Large intestine (tissue), 3 donors: ENCODE data around the gene ARHGAP24. TPM values are rescaled to one million over a fixed set of nuclear protein-coding genes. Genes with fewer than 3 reads are reported as not detected.
"Not testable (repeated sequence)": the region's sequence is repeated elsewhere in the genome, so short reads cannot be mapped to it uniquely, and the experiment has no call there.

ENCODE experiments used
- DNase-seq, 2 donors: peaks; one replicate each; pipeline versions ENCODE4 v3.0.0 to v3.0.0-alpha.2; 2013
- H3K27ac ChIP-seq: one replicate; pipeline ENCODE4 v1.5.1; 2013; ENCODE audit warnings: low read length
- H3K27me3 ChIP-seq: 2 replicates; pipeline ENCODE4 v1.6.1; 2013; ENCODE audit warnings: low read length; ENCODE audit not compliant: control insufficient read depth, insufficient read depth
- H3K36me3 ChIP-seq: 2 replicates; pipeline ENCODE4 v1.6.1; 2013; ENCODE audit warnings: low read length; ENCODE audit not compliant: control insufficient read depth, insufficient read depth
- H3K4me1 ChIP-seq: one replicate; pipeline ENCODE4 v1.6.1; 2013; ENCODE audit warnings: low read length; ENCODE audit not compliant: control insufficient read depth, insufficient read depth
- H3K4me3 ChIP-seq: one replicate; pipeline ENCODE4 v1.5.1; 2013; ENCODE audit warnings: low read length
- H3K9me3 ChIP-seq: one replicate; pipeline ENCODE4 v1.6.1; 2013; ENCODE audit warnings: mild to moderate bottlenecking, low read depth, low read length, moderate library complexity; ENCODE audit not compliant: control insufficient read depth
- WGBS: methylation state at CpG from one replicate; pipeline ENCODE4 v1.1.5; 2013; ENCODE audit warnings: low lambda C conversion rate; ENCODE audit not compliant: insufficient coverage; 5-methylcytosine and 5-hydroxymethylcytosine counted together
- polyA plus RNA-seq: library from polyadenylated mRNA; unstranded; fragments of 120-200 nt; gene quantifications from one replicate; pipeline ENCODE4 v1.2.1, GENCODE V29; 2013

ARHGAP24 gene
- polyA plus RNA-seq, 1 donor = 6.7 TPM

DNA sequence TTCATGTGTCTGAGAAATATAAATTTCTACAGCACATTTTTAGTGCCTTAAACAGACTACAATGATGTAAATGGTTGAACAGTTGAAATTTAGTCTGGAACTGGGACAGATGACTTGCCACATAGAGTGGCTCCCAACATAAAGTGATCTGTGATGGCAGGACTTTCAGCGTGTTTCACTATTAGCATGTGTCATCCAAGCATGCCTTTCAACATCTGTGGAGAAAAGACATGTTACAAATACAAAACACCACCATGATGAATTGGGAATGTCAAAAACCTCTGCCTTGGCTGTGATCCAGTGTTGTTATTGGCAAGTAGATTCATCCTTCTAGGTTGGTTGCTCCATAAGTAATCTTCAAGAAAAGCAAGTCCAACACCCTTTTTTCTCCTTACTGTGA lies 536.2 kb downstream of the ARHGAP24 start:
- no peaks in the 10 kb centered on the region for H3K27me3 ChIP-seq
- no peak for DNase-seq
- WGBS = no CpG with 5 or more reads among the region's 1 CpG
- no peaks in the 10 kb centered on the region for H3K4me1 ChIP-seq
- H3K27ac ChIP-seq = no peak overlapping the region
- no peak overlapping the region for H3K4me3 ChIP-seq
- H3K9me3 ChIP-seq = no peaks in the 10 kb centered on the region
- H3K36me3 ChIP-seq = no peaks in the 10 kb centered on the region

- Histone ChIP-seq H3K36me3 (no peaks in the 10 kb centered on the region), H3K27ac (no peak overlapping the region), H3K4me1 (no peaks in the 10 kb centered on the region), H3K4me3 (no peak overlapping the region), H3K9me3 (no peaks in the 10 kb centered on the region), H3K27me3 (no peaks in the 10 kb centered on the region)
- 87% methylated on average over 3 of the region's 4 CpGs for whole genome bisulfite sequencing
- no peak for DNase-seq
These were observed 538.7 kb downstream of the ARHGAP24 start for GRCh38 chr4:86013621-86014020.

DNA sequence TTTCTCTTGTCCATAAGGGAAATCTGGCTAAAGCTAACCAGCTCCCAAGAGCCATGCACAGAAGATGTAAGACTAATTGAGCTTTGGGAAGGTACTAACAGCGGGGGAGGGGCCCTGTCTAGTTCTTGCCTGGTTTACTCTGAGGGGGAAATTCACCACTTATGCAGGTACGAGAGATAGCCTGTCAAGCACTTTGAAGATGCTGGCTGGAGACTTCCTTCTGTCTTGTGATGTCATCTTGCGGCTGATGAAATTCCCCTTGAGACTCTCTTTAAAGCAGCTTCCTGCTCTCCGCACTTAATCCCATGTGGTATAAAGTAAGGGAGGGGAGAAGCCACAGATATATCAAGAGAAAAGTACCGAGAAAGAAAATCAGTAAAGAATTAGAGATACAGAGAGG lies 539.6 kb downstream of the ARHGAP24 start:
- no peak for DNase-seq
- 89% methylated on average over 3 of the region's 5 CpGs for WGBS
- no peaks in the 10 kb centered on the region for H3K4me1 ChIP-seq
- no peaks in the 10 kb centered on the region for H3K27me3 ChIP-seq
- no peaks in the 10 kb centered on the region for H3K36me3 ChIP-seq
- no peaks in the 10 kb centered on the region for H3K9me3 ChIP-seq
- no peak overlapping the region for H3K4me3 ChIP-seq
- no peak overlapping the region for H3K27ac ChIP-seq

GRCh38 chr4:86015412-86016350 lies 540.7 kb downstream of the ARHGAP24 start:
- H3K27me3 ChIP-seq = no peaks in the 10 kb centered on the region
- 60% methylated on average over 1 of the region's 2 CpGs for WGBS
- no peak overlapping the region for H3K4me3 ChIP-seq
- no peak overlapping the region for H3K27ac ChIP-seq
- H3K36me3 ChIP-seq = no peaks in the 10 kb centered on the region
- DNase-seq = no peak
- H3K9me3 ChIP-seq = no peaks in the 10 kb centered on the region
- H3K4me1 ChIP-seq = no peaks in the 10 kb centered on the region

GRCh38 chr4:86019362-86019761 lies 544.4 kb downstream of the ARHGAP24 start:
- H3K36me3 ChIP-seq = no peaks in the 10 kb centered on the region
- H3K27ac ChIP-seq = no peak overlapping the region
- WGBS = no CpG with 5 or more reads among the region's 1 CpG
- H3K4me3 ChIP-seq = no peak overlapping the region
- no peaks in the 10 kb centered on the region for H3K4me1 ChIP-seq
- no peaks in the 10 kb centered on the region for H3K27me3 ChIP-seq
- H3K9me3 ChIP-seq = peaks cover 4% of the 10 kb centered on the region
- DNase-seq = no peak

GRCh38 chr4:86019906-86020305 lies 545.0 kb downstream of the ARHGAP24 start:
- Histone ChIP-seq H3K4me1 (no peaks in the 10 kb centered on the region), H3K9me3 (peaks cover 4% of the 10 kb centered on the region), H3K27me3 (no peaks in the 10 kb centered on the region), H3K36me3 (no peaks in the 10 kb centered on the region), H3K4me3 (no peak overlapping the region), H3K27ac (no peak overlapping the region)
- DNase-seq = no peak

- WGBS = no CpG with 5 or more reads among the region's 24 CpGs
- not testable (repeated sequence) for H3K27me3 ChIP-seq, H3K4me3 ChIP-seq, H3K4me1 ChIP-seq, DNase-seq, H3K36me3 ChIP-seq, H3K9me3 ChIP-seq, H3K27ac ChIP-seq
These were observed 546.7 kb downstream of the ARHGAP24 start for GRCh38 chr4:86021671-86022070.

GRCh38 chr4:86026720-86027119 lies 551.8 kb downstream of the ARHGAP24 start:
- no peaks in the 10 kb centered on the region for H3K27me3 ChIP-seq
- no peak for DNase-seq
- WGBS = 85% methylated on average over 3 of the region's 8 CpGs

GRCh38 chr4:86031927-86032326 lies 557.0 kb downstream of the ARHGAP24 start:
- no peak overlapping the region for H3K27ac ChIP-seq
- DNase-seq = no peak
- no peaks in the 10 kb centered on the region for H3K27me3 ChIP-seq
- no peaks in the 10 kb centered on the region for H3K36me3 ChIP-seq
- H3K4me3 ChIP-seq = no peak overlapping the region
- H3K4me1 ChIP-seq = no peaks in the 10 kb centered on the region
- 100% methylated on average over 2 of the region's 3 CpGs for whole genome bisulfite sequencing
- no peaks in the 10 kb centered on the region for H3K9me3 ChIP-seq

More at GRCh38 chr4:86026720-86027119, 551.8 kb downstream of the ARHGAP24 start:
- Histone ChIP-seq H3K9me3 (peaks cover 2% of the 10 kb centered on the region), H3K36me3 (no peaks in the 10 kb centered on the region), H3K4me3 (no peak overlapping the region), H3K27ac (no peak overlapping the region), H3K4me1 (no peaks in the 10 kb centered on the region)

DNA sequence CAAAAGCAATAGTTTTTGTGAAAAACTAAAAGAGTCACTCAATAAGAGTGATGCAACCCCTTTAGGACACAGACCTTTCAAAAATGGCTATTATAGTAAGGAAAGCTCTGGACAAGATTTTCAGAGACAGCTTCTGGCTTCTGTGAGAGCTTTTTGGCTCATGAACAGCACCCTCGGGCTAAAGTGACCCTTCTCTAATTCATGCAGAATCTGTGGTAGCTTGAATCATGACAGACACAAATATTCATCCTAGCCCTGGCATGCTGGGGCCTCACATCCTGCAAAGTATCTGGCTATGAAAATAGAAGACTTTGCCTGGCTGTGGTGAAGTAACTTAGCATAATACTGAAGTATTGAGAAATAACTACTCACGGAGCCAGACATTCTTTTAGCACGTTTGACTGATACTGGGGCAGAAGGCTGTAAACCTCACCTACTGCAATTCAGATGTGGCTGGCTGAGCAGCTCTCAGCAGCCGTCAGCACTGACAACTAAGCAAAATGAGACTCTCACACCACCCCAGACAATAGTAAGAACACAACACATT lies 557.6 kb downstream of the ARHGAP24 start:
- WGBS = no CpG with 5 or more reads among the region's 4 CpGs
- Histone ChIP-seq H3K36me3 (no peaks in the 10 kb centered on the region), H3K4me1 (no peaks in the 10 kb centered on the region), H3K27me3 (no peaks in the 10 kb centered on the region), H3K4me3 (no peak overlapping the region), H3K9me3 (no peaks in the 10 kb centered on the region), H3K27ac (peak overlapping the region; percentile 57)
- DNase-seq = peak; percentile 16 to 33
